Motor neuron (in vitro differentiated cells): Measurements from ENCODE around the gene TMTC1. TPM values are rescaled to one million over a fixed set of nuclear protein-coding genes. Genes with fewer than 3 reads are reported as not detected.

Experiments
- ATAC-seq, 8 experiments: fragments of 200-7000 bp; cut with Tn5 transposase; replicated peaks in 6 of 8; 2 replicates each; pipeline ENCODE4 v1.8.0; 2021; ENCODE audit warnings: mild to moderate bottlenecking in 8 of 8, moderate library complexity in 8 of 8
- H3K27ac ChIP-seq, 2 donors: fragments of 250-450 bp; sonication (Bioruptor Pico); 2 replicates each; pipeline ENCODE4 v1.9.0; 2021; ENCODE audit warnings: antibody characterized with exemption in 2 of 2, mild to moderate bottlenecking in 2 of 2, moderate library complexity in 1 of 2
- H3K4me1 ChIP-seq, 2 donors: fragments of 250-450 bp; sonication (Bioruptor Pico); replicated peaks in 1 of 2; 2 replicates each; pipeline ENCODE4 v1.6.1; 2021; ENCODE audit warnings: antibody characterized with exemption in 2 of 2, mild to moderate bottlenecking in 2 of 2, moderate library complexity in 1 of 2
- H3K4me3 ChIP-seq, 5 donors: fragments of 250-450 bp; sonication (Bioruptor Pico); 2 replicates each; pipeline ENCODE4 v1.9.0; 2021; ENCODE audit warnings: antibody characterized with exemption in 5 of 5, mild to moderate bottlenecking in 5 of 5, moderate library complexity in 4 of 5
- WGBS, 10 experiments: fragments of 450-650 bp; shearing (Covaris generic); methylation state at CpG; one replicate each; pipeline ENCODE4 v1.0.0; 2022; 5-methylcytosine and 5-hydroxymethylcytosine counted together
- in situ Hi-C, 9 experiments: fragments of 400-800 bp; cut with MboI; loops; one replicate each; pipeline ENCODE4 v1.15.0; 2021; ENCODE audit warnings: low sequenced_read_pairs in 9 of 9, low pct_unique_long_range_greater_than_20kb in 2 of 9; ENCODE audit not compliant: unreplicated experiment in 9 of 9
- total RNA-seq, 8 experiments: library from RNA; unstranded; fragments of 300-600 nt; gene quantifications; 2 replicates each; pipeline versions ENCODE4 v1.2.3 to v1.2.4, GENCODE V29; 2022

TMTC1 gene
- total RNA-seq, 8 experiments from 2014 or later: 5.8 to 98.0 (median 10.4) TPM

GRCh38 chr12:29662734-29663323 is 120.9 kb downstream of the TMTC1 start:
- 23 to 80% (median 56%) methylated on average over 1 to 9 of the region's 9 CpGs for WGBS, 10 experiments
- in situ Hi-C loops: no loop called here
- Histone ChIP-seq H3K4me1 (peaks cover 0 to 3% of the 10 kb centered on the region in 2 donors), H3K4me3 (no peak overlapping the region), H3K27ac (no peak overlapping the region)
- no peak for ATAC-seq

GRCh38 chr12:29660847-29661246 is 122.9 kb downstream of the TMTC1 start:
- ATAC-seq: no peak
- Histone ChIP-seq H3K27ac (no peak overlapping the region), H3K4me3 (no peak overlapping the region), H3K4me1 (no peaks in the 10 kb centered on the region)
- WGBS, 10 experiments: 57 to 100% (median 75%) methylated on average over 1 to 6 of the region's 6 CpGs; no CpG with 5 or more reads in 2 of the 10 experiments
- in situ Hi-C loops: no loop called here

GRCh38 chr12:29656762-29657538 is 126.8 kb downstream of the TMTC1 start:
- H3K4me3 ChIP-seq: no peak overlapping the region
- ATAC-seq: no peak
- no peaks in the 10 kb centered on the region for H3K4me1 ChIP-seq
- 73 to 100% (median 100%) methylated on average over 1 to 3 of the region's 3 CpGs; no CpG with 5 or more reads in 2 of the 10 experiments for WGBS, 10 experiments
- in situ Hi-C loops: no loop called here
- no peak overlapping the region for H3K27ac ChIP-seq

- ATAC-seq: no peak
- no peak overlapping the region for H3K4me3 ChIP-seq
- 44 to 90% (median 78%) methylated on average over 2 to 6 of the region's 6 CpGs for WGBS, 10 experiments
- in situ Hi-C loops: no loop called here
- H3K4me1 ChIP-seq: no peaks in the 10 kb centered on the region
- no peak overlapping the region for H3K27ac ChIP-seq
Measured at GRCh38 chr12:29655861-29656260, 127.9 kb downstream of the TMTC1 start.

- in situ Hi-C loops: no loop called here
- WGBS, 10 experiments: 20 to 100% (median 73%) methylated on average over 1 to 4 of the region's 4 CpGs; no CpG with 5 or more reads in 1 of the 10 experiments
- Histone ChIP-seq H3K4me3 (no peak overlapping the region), H3K4me1 (no peaks in the 10 kb centered on the region), H3K27ac (no peak overlapping the region)
- no peak for ATAC-seq
Measured at GRCh38 chr12:29653286-29653685, 130.5 kb downstream of the TMTC1 start.

GRCh38 chr12:29650371-29650770 is 133.4 kb downstream of the TMTC1 start:
- H3K4me3 ChIP-seq: no peak overlapping the region
- in situ Hi-C loops: no loop called here
- H3K27ac ChIP-seq: no peak overlapping the region
- WGBS, 10 experiments: 67 to 100% (median 100%) methylated on average over 1 to 4 of the region's 4 CpGs; no CpG with 5 or more reads in 3 of the 10 experiments
- no peak for ATAC-seq
- H3K4me1 ChIP-seq: no peaks in the 10 kb centered on the region

- H3K4me3 ChIP-seq: no peak overlapping the region
- ATAC-seq: no peak
- in situ Hi-C loops: no loop called here
- H3K4me1 ChIP-seq: no peaks in the 10 kb centered on the region
- 0 to 89% (median 82%) methylated on average over 1 to 2 of the region's 2 CpGs for WGBS, 10 experiments
- H3K27ac ChIP-seq: no peak overlapping the region
Measured at GRCh38 chr12:29649722-29650121, 134.0 kb downstream of the TMTC1 start.

GRCh38 chr12:29644536-29645162 is 139.1 kb downstream of the TMTC1 start:
- in situ Hi-C loops: no loop called here
- H3K4me1 ChIP-seq: peaks cover 0 to 6% of the 10 kb centered on the region in 2 donors
- no peak overlapping the region for H3K4me3 ChIP-seq
- ATAC-seq: no peak
- H3K27ac ChIP-seq: no peak overlapping the region
- 80 to 100% (median 93%) methylated on average over 1 of the region's 1 CpG; no CpG with 5 or more reads in 6 of the 10 experiments for WGBS, 10 experiments

- ATAC-seq: peak in 7 of 8 experiments; percentile 27 to 88 (median 80)
- Histone ChIP-seq H3K27ac (peak overlapping the region in 1 of 2 donors; percentile 46), H3K4me3 (no peak overlapping the region), H3K4me1 (peaks cover 0 to 6% of the 10 kb centered on the region in 2 donors)
- WGBS, 10 experiments: 40 to 100% (median 72%) methylated on average over 1 to 8 of the region's 13 CpGs; no CpG with 5 or more reads in 3 of the 10 experiments
- in situ Hi-C loops: no loop called here
Measured at GRCh38 chr12:29640589-29641345, 143.0 kb downstream of the TMTC1 start.

GRCh38 chr12:29639893-29640495 is 143.7 kb downstream of the TMTC1 start:
- ATAC-seq: no peak
- peak overlapping the region in 1 of 2 donors; percentile 46 for H3K27ac ChIP-seq
- WGBS, 10 experiments: 38 to 93% (median 90%) methylated on average over 1 to 9 of the region's 10 CpGs; no CpG with 5 or more reads in 2 of the 10 experiments
- no peak overlapping the region for H3K4me3 ChIP-seq
- in situ Hi-C loops: no loop called here
- H3K4me1 ChIP-seq: peaks cover 0 to 6% of the 10 kb centered on the region in 2 donors

GRCh38 chr12:29638528-29638927 is 145.2 kb downstream of the TMTC1 start:
- ATAC-seq: no peak
- H3K4me1 ChIP-seq: peaks cover 5 to 6% of the 10 kb centered on the region in 2 donors
- 40 to 100% (median 90%) methylated on average over 1 to 2 of the region's 8 CpGs; no CpG with 5 or more reads in 5 of the 10 experiments for WGBS, 10 experiments
- H3K27ac ChIP-seq: no peak overlapping the region
- in situ Hi-C loops: no loop called here
- no peak overlapping the region for H3K4me3 ChIP-seq

- Histone ChIP-seq H3K4me3 (no peak overlapping the region), H3K4me1 (peaks cover 0 to 5% of the 10 kb centered on the region in 2 donors), H3K27ac (no peak overlapping the region)
- in situ Hi-C loops: no loop called here
- 20 to 83% (median 40%) methylated on average over 1 to 2 of the region's 3 CpGs; no CpG with 5 or more reads in 3 of the 10 experiments for WGBS, 10 experiments
- no peak for ATAC-seq
Measured at GRCh38 chr12:29634057-29634456, 149.7 kb downstream of the TMTC1 start.
